Gastroesophageal sphincter (tissue), 4 donors: ENCODE data around the gene EBF4. TPM values are rescaled to one million over a fixed set of nuclear protein-coding genes. Genes with fewer than 3 reads are reported as not detected.
A peak's percentile ranks its signal among the peaks of the same experiment; 100 is the strongest.

ENCODE experiments used
- ATAC-seq: fragments of 150-250 bp; one replicate; pipeline ENCODE4 v1.9.1; 2016; ENCODE audit warnings: mild to moderate bottlenecking, moderate library complexity
- H3K27ac ChIP-seq, 4 donors: fragments of 200-600 bp; sonication (generic) in 3 of 4; 1 replicate in 3 of 4; 2 replicates in 1 of 4; pipeline ENCODE4 v1.5.1; 2016 to 2019
- H3K27me3 ChIP-seq: fragments of 200-600 bp; sonication (generic); one replicate; pipeline ENCODE4 v1.5.1; 2019
- H3K36me3 ChIP-seq, 2 donors: fragments of 200-600 bp; sonication (generic); one replicate each; pipeline ENCODE4 v1.5.1; 2019; ENCODE audit warnings: control low read depth in 1 of 2
- H3K4me1 ChIP-seq, 3 donors: fragments of 200-600 bp; sonication (generic); 1 replicate in 2 of 3; 2 replicates in 1 of 3; pipeline ENCODE4 v1.5.1; 2016 to 2019; ENCODE audit warnings: control low read depth in 2 of 3
- H3K4me3 ChIP-seq, 2 donors: fragments of 200-600 bp; sonication (generic); one replicate each; pipeline ENCODE4 v1.5.1; 2019; ENCODE audit warnings: mild to moderate bottlenecking in 1 of 2, moderate library complexity in 1 of 2
- H3K9me3 ChIP-seq, 3 donors: fragments of 200-600 bp; sonication (generic); one replicate each; pipeline ENCODE4 v1.5.1; 2017 to 2019; ENCODE audit warnings: control low read depth in 2 of 3
- EP300 ChIP-seq: sonication (generic); formaldehyde crosslinking; IDR thresholded peaks from one replicate; pipeline ENCODE4 v1.6.1; 2017; ENCODE audit warnings: antibody characterized with exemption, mild to moderate bottlenecking
- POLR2A ChIP-seq, 2 donors: fragments of 450-650 bp; IDR thresholded peaks; one replicate each; pipeline ENCODE4 v1.6.1; 2017; ENCODE audit warnings: antibody characterized with exemption in 2 of 2, mild to moderate bottlenecking in 2 of 2, moderate library complexity in 1 of 2
- POLR2AphosphoS5 ChIP-seq: sonication (generic); formaldehyde crosslinking; IDR thresholded peaks from one replicate; pipeline ENCODE4 v1.6.1; 2017; ENCODE audit warnings: antibody characterized with exemption
- WGBS, 2 donors: methylation state at CpG; one replicate each; pipeline ENCODE4 v1.1.5; 2018; ENCODE audit warnings: low coverage in 1 of 2; 5-methylcytosine and 5-hydroxymethylcytosine counted together
- total RNA-seq, 4 donors: library from RNA; depleted of rRNA; stranded (reverse); fragments of >200 nt; gene quantifications; one replicate each; pipeline ENCODE4 v1.1.0, GENCODE V29; 2016
- TF ChIP-seq, protein P1 (sequence below), 4 experiments: fragments of 200-600 bp in 2 of 4; fragments of 450-650 bp in 2 of 4; sonication (generic) in 1 of 4; IDR thresholded peaks; one replicate each; pipeline ENCODE4 v1.5.1; 2017 to 2019; ENCODE audit warnings: antibody characterized with exemption in 4 of 4, mild to moderate bottlenecking in 2 of 4, moderate library complexity in 2 of 4

The EBF4 gene
- total RNA-seq, 4 donors from 2014 or later = 14.5 to 36.6 (median 19.6) TPM

DNA sequence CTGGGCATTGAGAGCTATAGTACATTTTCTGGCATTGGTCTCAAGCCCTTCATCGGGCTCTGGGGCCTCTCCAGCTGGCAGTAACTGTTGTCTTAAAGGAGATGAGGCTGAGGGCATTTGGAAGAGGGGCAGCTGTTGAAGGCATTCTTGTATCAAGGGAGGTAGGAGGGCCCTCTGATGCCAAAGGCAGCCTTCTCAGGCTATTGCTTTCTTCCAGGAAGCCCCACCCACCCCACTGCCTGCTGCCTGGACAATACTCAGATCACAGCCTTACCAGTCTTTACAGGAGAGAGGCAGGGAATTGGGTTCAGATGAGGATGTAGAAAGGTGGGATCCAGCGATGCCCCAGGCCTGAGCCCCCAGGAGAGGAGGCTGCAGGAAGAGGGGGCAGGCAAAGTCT, 61.8 kb downstream of the EBF4 start:
- no peak overlapping the region for H3K27ac ChIP-seq
- WGBS, 2 donors = 80 to 86% methylated on average over 1 of the region's 2 CpGs
- ATAC-seq = no peak
- TF ChIP-seq POLR2A (IDR thresholded peaks at IDR 0.05) (no peak), POLR2AphosphoS5 (no peak), EP300 (no peak)
- TF ChIP-seq, protein P1, sequence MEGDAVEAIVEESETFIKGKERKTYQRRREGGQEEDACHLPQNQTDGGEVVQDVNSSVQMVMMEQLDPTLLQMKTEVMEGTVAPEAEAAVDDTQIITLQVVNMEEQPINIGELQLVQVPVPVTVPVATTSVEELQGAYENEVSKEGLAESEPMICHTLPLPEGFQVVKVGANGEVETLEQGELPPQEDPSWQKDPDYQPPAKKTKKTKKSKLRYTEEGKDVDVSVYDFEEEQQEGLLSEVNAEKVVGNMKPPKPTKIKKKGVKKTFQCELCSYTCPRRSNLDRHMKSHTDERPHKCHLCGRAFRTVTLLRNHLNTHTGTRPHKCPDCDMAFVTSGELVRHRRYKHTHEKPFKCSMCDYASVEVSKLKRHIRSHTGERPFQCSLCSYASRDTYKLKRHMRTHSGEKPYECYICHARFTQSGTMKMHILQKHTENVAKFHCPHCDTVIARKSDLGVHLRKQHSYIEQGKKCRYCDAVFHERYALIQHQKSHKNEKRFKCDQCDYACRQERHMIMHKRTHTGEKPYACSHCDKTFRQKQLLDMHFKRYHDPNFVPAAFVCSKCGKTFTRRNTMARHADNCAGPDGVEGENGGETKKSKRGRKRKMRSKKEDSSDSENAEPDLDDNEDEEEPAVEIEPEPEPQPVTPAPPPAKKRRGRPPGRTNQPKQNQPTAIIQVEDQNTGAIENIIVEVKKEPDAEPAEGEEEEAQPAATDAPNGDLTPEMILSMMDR (IDR thresholded peaks at IDR 0.05) = no peak
- H3K36me3 ChIP-seq = peaks cover 0 to 7% of the 10 kb centered on the region in 2 donors
- H3K4me1 ChIP-seq = peaks cover 0 to 35% (median 14%) of the 10 kb centered on the region in 3 donors
- no peak overlapping the region for H3K4me3 ChIP-seq
- H3K27me3 ChIP-seq = peaks cover 97% of the 10 kb centered on the region
- no peaks in the 10 kb centered on the region for H3K9me3 ChIP-seq

DNA sequence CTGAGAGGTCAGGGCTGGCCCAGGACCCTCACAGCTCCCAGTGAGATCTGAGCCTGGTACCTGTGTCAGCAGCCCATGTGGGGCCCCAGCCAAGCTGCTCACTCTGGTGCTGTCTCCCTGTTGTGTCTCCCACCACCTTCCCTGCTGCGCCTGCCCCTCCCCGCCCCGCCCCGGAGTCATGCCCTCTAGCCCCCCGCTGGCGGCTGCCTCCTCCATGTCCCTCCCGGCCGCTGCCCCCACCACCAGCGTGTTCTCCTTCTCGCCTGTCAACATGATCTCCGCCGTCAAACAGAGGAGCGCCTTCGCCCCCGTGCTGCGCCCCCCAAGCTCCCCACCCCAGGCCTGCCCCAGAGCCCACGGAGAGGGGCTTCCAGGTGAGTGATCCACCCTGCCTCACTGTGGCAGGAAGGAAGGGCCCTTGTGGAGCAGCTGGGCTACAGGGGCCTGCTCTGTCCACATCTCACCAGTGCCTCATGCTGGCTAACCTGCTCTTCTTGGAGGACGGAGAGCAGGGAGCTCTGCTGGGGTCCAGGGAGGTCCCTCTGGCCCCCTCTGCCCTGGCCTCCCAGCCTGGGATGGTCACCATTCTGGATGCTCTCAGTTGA, 63.0 kb downstream of the EBF4 start:
- Histone ChIP-seq H3K9me3 (no peaks in the 10 kb centered on the region), H3K4me3 (no peak overlapping the region), H3K27me3 (peaks cover 97% of the 10 kb centered on the region), H3K4me1 (peaks cover 0 to 31% (median 14%) of the 10 kb centered on the region in 3 donors), H3K36me3 (peaks cover 0 to 7% of the 10 kb centered on the region in 2 donors), H3K27ac (no peak overlapping the region)
- 63% methylated on average over 8 of the region's 18 CpGs; no CpG with 5 or more reads in 1 of the 2 donors for WGBS, 2 donors
- TF ChIP-seq POLR2AphosphoS5 (no peak), POLR2A (IDR thresholded peaks at IDR 0.05) (no peak), EP300 (no peak)
- TF ChIP-seq, protein P1 (IDR thresholded peaks at IDR 0.05) = no peak
- no peak for ATAC-seq

DNA sequence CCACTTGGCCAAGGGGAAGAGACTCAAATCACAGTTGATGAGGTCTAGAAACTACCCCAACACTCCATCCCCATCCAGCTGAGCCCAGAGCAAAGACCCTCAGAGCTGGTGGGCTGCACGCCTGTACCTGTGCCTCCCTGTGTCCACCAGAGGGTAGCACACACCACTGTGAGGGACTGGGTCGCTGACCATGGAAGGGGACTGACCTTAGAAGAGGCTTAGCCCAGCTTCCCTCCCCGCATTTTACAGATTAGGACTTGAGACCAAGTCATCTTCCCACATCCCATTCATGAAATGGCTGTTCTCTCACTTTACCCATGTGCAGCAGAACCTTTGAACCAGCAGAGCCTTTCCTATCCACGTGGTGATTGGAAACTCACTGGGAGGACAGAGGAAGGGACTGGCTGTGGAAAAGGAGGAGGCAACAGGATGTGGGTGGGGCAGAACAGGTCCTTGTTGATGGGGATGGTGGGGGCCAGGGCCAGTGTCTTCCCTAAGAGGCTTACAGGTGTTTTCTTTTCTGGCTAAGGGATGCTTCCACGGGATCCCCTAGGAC, 63.6 kb downstream of the EBF4 start:
- peaks cover 97% of the 10 kb centered on the region for H3K27me3 ChIP-seq
- WGBS, 2 donors = 38% methylated on average over 3 of the region's 5 CpGs; no CpG with 5 or more reads in 1 of the 2 donors
- no peak for ATAC-seq

DNA sequence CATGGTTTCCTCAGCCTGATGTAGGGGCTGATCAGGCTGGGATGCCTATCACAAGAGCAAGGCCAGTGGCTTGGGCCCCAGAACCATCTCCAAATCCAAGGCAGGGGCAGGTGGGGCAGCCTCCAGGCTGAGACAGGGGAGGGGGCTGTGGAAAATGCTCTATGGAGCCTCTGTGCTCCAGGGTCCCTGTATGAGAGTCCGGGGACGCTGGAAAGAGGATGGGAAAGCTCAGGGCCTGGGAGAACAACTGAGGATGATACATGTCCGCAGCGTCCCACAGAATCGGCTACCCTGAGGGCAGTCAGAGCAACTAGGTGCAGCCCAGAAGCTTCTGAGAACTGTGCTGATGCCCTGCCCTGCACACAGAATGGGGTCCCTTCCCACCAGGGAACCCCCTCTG, 64.4 kb downstream of the EBF4 start:
- no peak for ATAC-seq
- H3K9me3 ChIP-seq = no peaks in the 10 kb centered on the region
- no peak overlapping the region for H3K4me3 ChIP-seq
- H3K27ac ChIP-seq = no peak overlapping the region
- peaks cover 0 to 7% of the 10 kb centered on the region in 2 donors for H3K36me3 ChIP-seq
- H3K27me3 ChIP-seq = peaks cover 97% of the 10 kb centered on the region
- WGBS, 2 donors = 100% methylated on average over 1 of the region's 5 CpGs; no CpG with 5 or more reads in 1 of the 2 donors
- peaks cover 0 to 17% (median 9%) of the 10 kb centered on the region in 3 donors for H3K4me1 ChIP-seq
- TF ChIP-seq, protein P1 (IDR thresholded peaks at IDR 0.05) = no peak
- TF ChIP-seq EP300 = no peak
- no peak for TF ChIP-seq POLR2A (IDR thresholded peaks at IDR 0.05)
- no peak for TF ChIP-seq POLR2AphosphoS5

More for the DNA sequence above, 63.6 kb downstream of the EBF4 start:
- Histone ChIP-seq H3K36me3 (peaks cover 0 to 7% of the 10 kb centered on the region in 2 donors), H3K4me1 (peaks cover 0 to 25% (median 14%) of the 10 kb centered on the region in 3 donors), H3K27ac (no peak overlapping the region), H3K9me3 (no peaks in the 10 kb centered on the region), H3K4me3 (no peak overlapping the region)
- TF ChIP-seq, protein P1 (IDR thresholded peaks at IDR 0.05) = peak in 1 of 4 experiments; percentile 32
- no peak for TF ChIP-seq POLR2A (IDR thresholded peaks at IDR 0.05)
- TF ChIP-seq EP300 = no peak
- TF ChIP-seq POLR2AphosphoS5 = no peak

DNA sequence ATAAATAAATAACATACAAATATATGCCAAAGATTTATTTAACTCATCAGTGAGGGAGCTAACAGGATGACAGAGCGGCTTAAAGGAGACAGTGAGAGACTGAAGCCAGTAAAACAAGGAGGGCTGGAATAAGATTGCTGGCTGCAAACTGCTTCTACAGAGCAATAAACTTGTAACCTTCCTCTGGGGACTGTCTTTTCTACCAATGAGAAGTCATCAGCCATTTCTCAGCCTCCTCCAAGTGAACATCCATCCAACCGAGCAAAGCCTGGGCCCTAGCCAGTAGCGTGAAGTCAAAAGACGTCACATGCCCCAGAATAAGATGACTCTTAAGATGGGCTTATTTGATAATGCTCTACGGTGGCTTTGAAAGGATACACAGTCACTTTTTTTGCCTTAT, 65.4 kb downstream of the EBF4 start:
- no peaks in the 10 kb centered on the region for H3K9me3 ChIP-seq
- peaks cover 0 to 7% (median 3%) of the 10 kb centered on the region in 3 donors for H3K4me1 ChIP-seq
- no peak for ATAC-seq
- 67 to 81% methylated on average over 5 of the region's 5 CpGs for WGBS, 2 donors
- H3K4me3 ChIP-seq = no peak overlapping the region
- H3K36me3 ChIP-seq = peaks cover 0 to 7% of the 10 kb centered on the region in 2 donors
- TF ChIP-seq EP300 (no peak), POLR2A (IDR thresholded peaks at IDR 0.05) (no peak), POLR2AphosphoS5 (no peak)
- TF ChIP-seq, protein P1 (IDR thresholded peaks at IDR 0.05) = no peak
- no peak overlapping the region for H3K27ac ChIP-seq
- peaks cover 97% of the 10 kb centered on the region for H3K27me3 ChIP-seq
